ENCODE results near the gene RPE. TPM values are rescaled to one million over a fixed set of nuclear protein-coding genes. Genes with fewer than 3 reads are reported as not detected.

RPE gene
- total RNA-seq, 1 donor from 2014 or later: 73.6 TPM

Other genes starting within 250 kb of the RPE start
- 0.38 and 0.39 TPM in 2 replicates for gene UNC80, start 230.8 kb upstream of the RPE start, total RNA-seq
- gene KANSL1L, start 168.8 kb downstream of the RPE start, total RNA-seq: 12.2 and 19.5 TPM in 2 replicates
- not detected in 2 replicates for gene ACADL, start 222.8 kb downstream of the RPE start, total RNA-seq

All from dermis microvascular lymphatic vessel endothelial cell (primary cell).